ENCODE data around the gene CEACAM4.

The CEACAM4 gene

DNA sequence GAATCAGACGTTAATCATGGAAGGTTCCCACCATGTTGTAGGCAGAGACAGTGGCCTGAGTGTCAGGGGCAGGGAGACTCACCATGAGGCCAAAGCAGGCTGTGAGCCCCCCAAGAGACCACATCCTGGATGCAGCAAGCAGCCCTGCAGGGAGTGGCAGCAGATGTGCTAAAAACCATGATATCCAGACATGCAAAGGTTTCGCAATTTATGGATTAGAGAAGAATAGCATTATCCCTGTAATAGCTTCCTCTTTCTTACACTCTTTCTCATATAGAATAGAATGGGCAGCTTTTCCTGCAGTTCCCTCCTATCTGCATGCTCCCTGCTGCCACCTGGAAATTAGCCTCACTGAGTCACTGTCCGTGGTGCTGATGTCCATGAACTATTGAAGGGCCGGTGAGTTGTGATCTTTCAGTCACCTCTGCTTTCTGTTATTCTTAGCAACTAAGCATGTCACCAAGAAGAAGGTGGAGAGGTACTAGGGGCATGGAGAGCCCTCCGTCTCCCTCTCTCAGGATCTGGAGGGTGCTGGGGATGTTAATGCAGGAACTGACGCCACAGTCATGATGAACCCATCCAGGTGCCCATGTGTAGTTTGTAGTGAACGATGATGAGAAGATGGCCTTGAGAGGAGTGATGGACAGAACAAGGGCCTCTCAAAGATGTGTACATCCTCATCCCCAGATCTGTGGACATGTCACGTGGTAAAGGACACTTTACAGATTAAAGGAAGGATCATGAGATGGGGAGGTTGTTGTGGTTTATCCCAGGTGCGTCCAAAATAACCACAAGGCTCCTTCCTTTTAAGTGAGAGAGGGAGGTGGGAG, 9.9 kb downstream of the CEACAM4 start:
- DNase-seq: no peak

DNA sequence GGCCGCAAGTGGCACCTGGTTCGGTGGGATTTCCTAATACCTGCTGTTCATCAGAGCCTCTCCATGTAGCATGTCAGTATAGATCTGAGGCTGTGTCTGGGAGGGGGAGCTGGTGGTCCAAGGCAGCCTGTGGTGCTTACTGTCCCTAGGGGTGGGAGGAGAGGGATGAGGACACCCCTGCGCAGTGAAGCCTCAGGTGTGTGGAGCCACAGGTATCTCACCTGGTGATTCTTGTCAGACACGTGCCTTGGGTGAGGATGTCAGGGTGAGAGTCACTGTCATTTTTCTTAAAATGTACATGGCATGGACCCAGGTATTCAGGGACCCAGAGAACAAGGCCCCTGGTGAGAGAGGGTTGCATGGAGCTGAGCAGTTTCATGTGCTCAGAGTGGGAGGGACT, 11.7 kb downstream of the CEACAM4 start:
- no peak for DNase-seq

GRCh38 chr19:41612483-41612882, 14.4 kb downstream of the CEACAM4 start:
- no peak for DNase-seq

- DNase-seq: no peak
Observed at GRCh38 chr19:41610789-41611188, 16.1 kb downstream of the CEACAM4 start.

GRCh38 chr19:41607668-41608067, 19.2 kb downstream of the CEACAM4 start:
- DNase-seq: no peak

- DNase-seq: no peak
Observed at GRCh38 chr19:41606215-41606837, 20.5 kb downstream of the CEACAM4 start.

- DNase-seq: no peak
Observed at GRCh38 chr19:41604831-41605230, 22.0 kb downstream of the CEACAM4 start.

DNA sequence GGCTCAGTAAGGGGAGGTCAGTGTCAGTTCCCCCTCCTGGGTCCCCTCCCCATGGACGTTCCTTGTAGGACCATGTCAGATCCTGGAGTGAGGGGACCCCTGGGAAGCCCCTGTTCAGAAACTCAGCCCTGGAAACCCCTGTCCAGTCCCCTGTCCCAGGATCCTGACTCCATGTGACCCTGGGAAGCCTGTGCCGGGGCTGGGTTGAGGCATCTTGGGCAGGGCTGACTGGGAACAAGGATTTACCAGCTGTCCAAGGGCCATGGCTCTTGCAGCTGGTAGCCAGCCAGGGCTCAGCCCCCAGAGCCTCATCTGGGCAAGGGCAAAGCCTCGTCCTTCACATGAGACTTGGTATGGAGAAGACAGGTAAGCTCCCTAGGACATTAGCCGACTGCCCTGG, 25.1 kb downstream of the CEACAM4 start:
- no peak for DNase-seq

DNA sequence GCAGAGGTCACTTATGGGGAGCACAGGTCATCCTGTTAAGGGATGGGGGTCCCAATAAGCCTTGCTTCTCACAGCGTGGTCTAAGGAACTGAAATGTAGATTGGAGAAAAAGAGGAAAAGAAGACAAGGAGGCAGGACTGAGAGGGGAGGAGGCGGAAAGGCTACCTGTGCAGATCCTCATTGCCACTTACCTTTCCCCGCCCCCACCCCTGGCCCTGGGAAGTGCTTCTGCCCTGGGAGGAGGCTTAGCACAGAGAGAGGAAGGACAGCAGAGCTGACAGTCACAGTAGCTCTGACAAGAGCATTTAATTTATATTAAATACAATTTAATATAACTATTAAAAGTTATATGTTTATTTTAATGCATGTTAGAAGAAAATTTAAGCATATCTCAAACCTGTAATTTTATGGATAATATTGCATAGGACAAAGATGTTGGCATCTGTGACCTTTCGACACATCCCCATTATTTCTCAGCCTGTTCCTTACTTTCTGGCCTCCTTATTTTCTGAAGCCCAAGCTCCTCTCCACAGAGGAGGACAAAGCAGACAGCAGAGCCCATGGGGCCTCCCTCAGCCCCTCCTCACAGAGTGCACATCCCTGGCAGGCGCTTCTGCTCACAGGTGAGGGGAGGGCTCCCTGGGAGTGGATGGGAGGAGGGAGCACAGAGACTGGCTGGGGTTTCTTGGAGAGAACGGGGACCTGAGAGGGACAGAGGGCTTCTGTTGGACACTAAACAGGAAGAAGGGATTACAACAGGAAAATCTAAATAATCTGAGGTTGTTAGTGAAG, 27.5 kb downstream of the CEACAM4 start:
- DNase-seq: no peak

- peak; percentile 9 for DNase-seq
Observed at GRCh38 chr19:41597600-41598041, 29.3 kb downstream of the CEACAM4 start.

DNA sequence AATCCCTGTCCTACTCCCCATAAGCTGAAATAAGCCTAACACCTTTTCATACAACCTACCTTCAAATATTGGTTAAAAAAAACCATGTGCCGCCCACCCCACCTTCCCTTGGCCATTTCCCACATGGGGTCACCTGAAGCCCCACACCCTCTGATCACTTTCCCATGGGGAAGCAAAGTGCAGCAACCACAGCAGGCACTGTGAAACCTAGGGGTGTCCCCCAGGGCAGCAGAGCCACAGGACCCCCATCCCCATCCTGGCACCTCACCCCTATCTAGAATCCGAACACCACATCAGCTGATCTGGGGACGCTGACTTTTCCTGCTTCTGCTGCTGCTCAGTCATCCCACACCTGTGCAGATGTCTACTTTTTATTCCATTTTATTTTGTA, 31.0 kb downstream of the CEACAM4 start:
- DNase-seq: no peak

DNA sequence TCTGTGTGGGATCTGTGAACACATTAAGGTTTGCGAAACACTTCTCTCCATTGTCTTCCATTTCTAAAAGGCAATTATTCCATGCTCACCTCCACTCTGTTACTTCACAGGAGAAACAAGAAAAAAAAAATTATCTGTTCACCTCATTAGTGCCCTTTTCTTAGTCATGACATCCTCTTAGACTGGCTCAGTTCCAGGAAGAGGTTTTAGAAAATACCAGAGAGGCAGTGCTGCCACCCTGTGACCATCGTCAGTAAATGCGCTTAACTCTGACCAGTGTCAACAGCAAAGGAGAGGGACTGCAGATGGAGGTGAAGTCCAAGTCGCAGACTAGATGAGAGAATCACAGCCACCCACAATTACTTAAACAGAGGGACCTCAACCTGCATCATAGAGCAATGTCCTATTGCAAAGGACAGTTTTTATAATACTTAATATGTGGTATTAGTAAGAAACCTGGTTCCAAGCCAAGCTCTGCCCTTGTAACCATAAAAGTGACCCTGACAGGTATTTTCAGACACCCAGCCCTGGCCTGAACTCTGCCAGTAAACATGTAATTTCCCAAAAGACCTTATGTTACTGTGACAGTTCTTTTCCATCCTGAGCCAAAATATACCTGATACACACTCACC, 31.5 kb downstream of the CEACAM4 start:
- peak; percentile 67 for DNase-seq

DNA sequence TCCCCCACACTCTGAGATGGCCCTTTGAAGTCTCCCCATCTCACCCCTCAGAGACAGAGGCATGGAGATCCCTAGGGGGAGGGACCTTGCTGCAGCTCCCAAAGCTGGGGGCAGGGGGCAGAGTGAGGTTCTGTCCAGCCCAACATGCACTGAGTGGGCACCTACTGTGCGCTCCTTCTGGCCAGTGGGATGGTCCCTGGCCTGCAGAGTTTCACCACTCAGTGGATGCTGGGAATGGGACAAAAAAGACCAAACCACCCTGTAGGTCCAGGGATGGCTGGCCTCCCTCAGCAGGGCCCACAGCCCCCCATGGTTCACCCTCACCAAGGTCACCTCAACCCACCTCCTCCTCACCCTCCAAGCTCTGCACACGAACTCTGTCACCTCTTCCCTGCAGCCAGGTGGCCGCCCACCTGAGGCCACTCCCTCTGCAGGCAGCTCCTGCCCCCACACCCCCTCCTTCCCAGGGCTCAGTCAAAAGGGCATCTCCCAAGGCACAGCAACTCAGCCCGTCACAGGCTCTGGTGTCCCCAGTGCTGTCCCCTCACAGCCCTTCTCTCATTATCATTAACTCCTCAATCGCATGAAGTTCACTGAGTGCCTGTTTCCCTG, 34.8 kb downstream of the CEACAM4 start:
- no peak for DNase-seq

DNA sequence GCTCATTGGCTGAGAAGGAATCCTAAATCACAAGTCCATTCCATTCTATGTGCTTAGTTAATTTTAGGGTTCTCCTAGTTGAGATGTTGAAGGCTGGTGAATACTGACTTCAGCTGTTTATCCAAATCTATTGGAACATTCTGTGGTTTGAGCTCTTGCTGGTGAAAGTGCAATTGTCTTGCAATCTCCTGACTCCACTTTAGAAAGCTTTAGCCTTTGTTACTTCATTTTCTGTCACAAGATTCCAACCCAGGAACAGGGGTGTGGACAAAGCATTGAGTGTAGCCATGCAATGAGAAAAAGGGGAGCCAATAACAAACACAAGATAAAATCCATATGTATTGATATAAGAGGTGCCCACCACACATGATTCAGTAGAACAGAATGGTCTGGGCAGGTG, 35.9 kb downstream of the CEACAM4 start:
- DNase-seq: no peak

- DNase-seq: no peak
Observed at GRCh38 chr19:41589371-41589770, 37.5 kb downstream of the CEACAM4 start.

GRCh38 chr19:41588497-41589209, 38.2 kb downstream of the CEACAM4 start:
- no peak for DNase-seq

- DNase-seq: no peak
Observed at GRCh38 chr19:41587838-41588210, 39.0 kb downstream of the CEACAM4 start.

DNA sequence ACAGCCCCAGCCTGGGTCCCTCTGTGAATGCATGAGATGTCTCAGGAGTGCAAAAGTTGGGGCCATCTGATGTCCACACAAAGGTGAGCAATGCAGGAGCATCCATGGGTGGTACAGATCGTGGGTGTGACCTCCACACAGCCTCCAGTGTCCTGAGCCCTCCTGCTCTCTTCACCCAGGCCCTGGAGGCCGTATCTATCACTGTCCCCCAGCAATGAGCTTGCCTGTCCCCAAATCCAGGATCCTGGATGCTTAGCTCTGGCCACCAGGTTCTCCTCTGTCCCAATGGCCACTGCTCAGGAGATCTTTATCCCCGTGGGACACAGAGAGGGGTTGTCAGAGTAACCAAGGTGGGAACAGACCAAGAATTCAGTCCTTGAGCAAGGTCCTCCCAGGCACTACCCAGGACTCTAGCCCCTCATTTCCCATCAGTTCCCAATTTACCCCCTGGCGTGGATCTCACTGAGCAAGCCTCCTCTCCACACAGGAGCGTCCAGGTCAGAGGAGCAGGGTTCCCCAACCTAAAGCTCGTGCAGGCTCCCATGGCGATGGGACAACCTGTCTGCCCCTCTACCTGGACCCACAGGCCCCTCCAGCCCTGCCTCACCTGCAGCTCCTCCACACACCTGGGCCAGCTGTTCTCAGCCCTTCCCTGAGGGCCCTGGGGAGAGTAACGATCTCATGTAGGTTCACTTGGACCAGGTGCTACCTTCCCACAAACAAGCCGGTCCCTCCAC, 39.6 kb downstream of the CEACAM4 start:
- DNase-seq: no peak

- no peak for DNase-seq
Observed at GRCh38 chr19:41586064-41586463, 40.8 kb downstream of the CEACAM4 start.

GRCh38 chr19:41584931-41585330, 41.9 kb downstream of the CEACAM4 start:
- DNase-seq: no peak

DNA sequence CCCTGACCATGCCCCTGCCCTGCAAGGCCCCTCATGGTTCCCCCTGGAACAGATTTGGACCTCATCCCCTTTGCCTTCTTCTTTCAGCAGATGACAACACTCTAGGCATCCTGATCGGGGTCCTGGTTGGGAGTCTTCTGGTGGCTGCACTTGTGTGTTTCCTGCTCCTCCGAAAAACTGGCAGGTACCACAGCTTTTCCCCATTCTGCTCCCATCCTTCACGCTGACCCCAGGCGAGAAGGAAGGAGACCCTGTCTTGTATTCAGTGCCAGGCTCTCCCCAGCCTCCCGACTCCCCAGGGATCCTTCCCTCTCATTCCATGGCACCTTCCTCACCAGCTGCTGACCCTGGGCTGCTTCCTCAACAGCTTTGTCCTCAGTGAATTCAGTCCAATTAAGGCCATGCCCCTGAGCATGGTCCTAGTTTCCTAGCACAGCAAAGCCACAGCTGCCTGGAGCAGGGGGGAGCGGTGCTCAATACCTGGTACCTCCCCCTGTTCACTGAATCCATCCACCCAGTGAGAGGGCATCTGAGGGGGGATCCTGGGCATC, 42.5 kb downstream of the CEACAM4 start:
- DNase-seq: no peak
